HG03095 (cell line): Measurements from ENCODE around the gene SND1.

ENCODE experiments used
- ATAC-seq: cut with Tn5 transposase; IDR thresholded peaks from one replicate; pipeline ENCODE4 v1.9.1; 2021; ENCODE audit warnings: moderate library complexity; ENCODE audit not compliant: unreplicated experiment

SND1 gene

DNA sequence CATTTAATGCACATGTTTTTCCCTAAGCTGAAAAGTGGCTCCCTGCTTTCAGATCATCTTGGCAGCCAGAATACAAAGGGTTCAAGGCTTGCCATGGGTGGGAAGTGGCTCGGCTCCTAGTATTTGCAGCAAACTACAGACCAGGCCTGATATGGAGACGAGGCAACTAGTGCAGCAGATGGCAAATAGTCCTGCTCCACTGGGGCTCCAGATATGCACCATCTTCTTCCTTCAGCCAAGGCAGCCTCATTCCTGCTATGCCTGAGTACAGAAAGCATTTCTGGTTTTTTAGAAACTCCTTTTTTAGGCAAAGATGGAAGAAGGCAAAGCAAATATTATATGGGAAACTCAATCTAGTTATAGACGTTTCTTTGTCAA is 355.3 kb downstream of the SND1 start:
- no peak for ATAC-seq

DNA sequence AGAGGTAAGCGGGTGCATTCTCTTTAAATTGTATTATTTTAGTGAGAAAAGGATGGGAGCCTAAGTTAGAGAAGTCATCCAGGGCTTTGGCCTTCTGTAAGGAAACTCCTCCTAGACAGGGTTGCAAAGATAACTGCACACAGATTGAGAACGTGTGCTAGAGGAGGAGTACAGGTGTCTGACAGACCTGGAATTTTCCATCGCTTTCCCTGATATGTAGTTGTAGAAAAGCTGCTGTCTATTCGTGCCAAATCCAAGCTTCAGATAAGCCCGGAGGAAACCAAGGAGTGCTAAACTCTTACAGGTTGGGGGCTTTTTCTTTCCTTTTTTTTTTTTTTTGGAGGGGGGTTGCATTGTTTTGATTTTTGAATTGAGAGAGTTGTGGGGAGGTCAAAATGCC is 356.1 kb downstream of the SND1 start:
- no peak for ATAC-seq

DNA sequence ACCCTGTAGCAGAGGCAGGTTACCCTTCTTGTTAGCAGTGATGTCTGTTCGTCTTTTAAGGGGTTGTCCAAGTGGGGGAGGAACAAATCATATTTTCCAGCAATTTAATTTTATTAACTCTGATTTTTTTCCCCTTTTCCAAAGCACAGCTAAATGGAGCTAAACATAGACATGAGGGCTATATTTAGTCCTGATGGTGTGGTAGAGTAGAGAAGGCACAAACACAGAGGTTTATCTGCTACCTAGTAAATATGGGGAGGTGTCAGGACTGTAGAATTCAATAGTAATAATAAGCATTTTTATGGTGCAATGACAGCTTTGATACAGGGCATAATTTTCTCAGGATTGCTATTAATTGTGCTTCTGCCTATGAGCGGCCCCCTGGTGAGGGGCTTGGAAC is 356.8 kb downstream of the SND1 start:
- no peak for ATAC-seq

DNA sequence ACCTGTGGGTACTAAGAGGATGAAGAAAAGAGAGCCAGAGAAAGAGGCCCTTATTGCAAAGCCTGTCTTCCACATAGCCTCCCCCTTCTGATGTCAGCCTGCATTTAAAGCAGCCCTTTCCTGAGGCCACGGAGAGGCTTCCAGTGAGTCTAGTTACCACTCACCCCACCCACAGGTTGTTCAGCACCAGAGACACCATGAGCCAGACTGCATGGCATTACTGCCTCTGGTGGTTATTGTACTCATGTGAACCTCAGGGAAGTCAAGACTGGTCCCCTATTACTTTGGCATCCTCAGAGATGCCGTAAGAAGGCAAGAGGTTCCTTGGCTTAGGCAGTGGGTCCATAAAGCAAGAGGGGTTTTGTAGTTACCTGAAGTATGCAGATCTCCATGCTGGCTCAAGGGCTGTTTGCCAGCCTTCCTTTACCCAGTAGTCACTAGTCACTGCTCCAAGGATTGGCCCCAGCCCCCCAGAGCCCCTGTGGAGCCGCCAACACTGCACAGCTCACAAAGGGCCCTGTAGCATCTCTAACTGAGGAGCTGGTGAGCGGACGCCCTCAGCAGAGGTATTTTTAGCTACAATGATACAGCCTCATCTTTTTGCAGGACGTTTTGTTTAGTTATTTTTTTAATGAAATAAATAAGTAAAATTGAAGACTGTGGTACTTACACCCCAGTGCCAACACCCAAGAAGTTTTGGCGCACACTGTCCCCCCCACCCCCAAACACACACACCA is 358.6 kb downstream of the SND1 start:
- ATAC-seq: no peak

DNA sequence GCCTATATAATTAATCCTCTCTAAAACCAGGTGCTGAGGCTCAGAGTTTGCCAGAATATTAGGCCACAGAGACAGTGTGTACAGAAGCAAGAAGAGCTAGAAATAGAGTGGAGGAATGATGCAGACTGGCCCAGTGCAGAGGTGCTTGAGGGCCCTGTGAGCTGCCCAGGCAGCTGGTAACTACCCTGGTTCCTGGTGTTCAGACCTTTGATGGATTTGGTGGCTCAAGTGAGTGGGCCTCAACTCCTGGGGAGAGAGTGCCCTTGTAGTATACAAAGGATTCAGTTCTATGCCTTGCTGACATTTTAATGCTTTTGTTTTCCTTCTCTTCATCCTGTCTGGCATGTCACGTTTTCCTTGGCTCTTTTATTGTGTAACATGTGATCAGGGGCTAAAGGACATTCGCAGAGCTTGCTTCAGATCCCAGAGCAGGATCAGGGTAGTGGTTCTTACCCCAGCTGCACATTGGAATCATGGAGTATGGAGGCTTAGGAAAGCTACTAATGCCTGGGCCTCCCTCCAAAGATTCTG is 359.2 kb downstream of the SND1 start:
- ATAC-seq: no peak

DNA sequence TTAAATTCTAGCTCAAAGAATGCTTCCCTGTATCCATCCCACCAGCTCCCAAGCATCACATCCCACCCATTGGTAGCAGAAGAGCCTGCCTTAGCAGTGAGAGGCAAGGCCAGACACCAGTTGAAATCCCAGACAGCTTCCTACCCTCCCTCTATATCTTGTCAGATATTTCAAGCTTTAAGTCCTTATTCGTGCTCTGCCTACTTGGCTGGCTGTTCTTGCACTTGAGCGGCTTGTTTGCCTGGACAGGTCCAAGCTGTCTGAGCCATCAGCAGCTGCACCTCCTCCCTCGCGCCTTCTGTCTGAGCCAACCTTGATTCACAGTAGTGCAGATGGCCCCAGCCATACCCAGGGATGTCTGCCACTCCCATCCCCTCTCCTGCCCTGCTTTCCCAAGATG is 362.8 kb downstream of the SND1 start:
- no peak for ATAC-seq

DNA sequence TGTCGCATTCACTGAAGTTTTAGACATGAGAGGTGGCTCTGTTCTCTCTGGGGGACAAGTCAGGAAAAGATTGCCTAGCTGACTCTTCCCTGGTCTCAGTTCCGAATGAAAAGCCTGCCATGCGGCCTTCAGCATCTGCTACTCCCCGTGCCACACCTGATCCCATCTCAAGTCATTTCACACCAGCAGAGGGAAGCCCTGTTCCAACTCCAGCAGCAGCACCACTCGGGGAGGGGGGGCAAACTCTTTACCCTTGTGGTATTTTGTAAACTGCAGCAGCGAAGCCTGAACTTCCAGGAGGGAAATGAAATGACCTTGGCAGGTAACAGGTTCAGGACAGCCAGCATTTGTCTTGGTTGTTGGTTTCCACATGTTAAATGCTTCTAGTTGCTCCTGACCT is 365.5 kb downstream of the SND1 start:
- no peak for ATAC-seq

DNA sequence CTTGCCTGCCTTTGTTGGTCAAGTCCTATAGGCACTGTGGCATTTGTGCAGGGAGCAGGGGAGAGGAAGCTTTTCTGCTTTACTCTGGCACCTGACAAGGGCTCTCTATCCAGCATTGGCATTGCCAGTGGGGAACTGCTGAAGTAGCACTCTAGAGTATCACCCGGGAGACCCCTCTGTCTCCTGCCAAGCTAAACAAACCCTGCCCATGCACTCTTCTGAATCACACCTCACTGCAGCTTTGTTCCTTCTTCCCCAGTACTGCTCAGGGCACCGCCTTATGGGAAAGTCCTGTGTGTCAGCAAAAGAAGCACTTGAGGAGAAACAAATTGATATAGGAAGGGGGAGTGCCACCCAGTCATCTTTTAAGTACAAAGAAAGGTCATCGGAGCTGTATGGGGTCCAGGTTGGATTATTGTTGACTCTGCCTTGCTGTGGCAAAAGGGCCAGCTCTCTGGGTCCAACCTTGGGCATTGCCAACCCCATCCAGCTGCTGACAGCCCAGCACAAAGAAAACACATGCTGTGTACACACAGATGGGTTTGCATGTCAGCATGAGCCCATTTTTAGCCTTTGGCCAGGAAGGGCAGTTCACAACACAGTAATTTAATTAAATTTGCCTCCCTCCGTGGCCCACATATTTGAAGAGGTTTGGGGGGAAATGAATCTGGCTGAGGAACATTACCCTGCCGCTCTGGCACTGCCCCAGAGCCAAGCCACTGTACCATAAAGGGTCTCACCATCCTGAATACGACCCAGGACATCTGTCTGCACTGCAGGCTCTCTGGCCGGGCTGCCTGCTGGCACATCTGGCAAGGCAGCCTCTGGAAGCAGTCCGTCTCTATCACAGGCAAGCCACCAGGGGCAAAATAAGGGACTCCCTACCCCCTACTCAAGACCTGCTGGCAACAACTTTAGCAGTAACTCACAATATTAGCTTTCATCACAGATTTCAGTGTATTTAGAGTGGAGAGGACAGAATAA is 366.2 kb downstream of the SND1 start:
- ATAC-seq: no peak

DNA sequence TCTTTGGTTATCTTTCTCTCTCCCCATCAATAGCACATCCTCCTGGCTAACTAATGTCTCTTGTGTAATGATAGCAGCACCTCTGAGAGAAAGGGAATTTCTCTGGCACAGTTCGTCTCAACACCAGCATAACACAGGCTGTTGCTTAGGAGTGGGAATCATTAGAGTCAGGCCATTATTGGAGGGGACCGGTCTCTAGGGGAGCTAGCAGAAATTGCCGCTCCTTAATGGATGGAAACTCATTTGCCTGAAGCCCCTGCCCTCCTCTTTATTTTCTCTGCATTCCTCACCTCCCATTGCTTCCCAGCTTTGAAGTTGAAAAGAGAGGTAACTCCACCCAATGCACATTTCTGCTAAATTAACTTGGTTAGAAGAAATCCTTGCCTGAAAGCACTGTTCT is 367.3 kb downstream of the SND1 start:
- ATAC-seq: no peak

DNA sequence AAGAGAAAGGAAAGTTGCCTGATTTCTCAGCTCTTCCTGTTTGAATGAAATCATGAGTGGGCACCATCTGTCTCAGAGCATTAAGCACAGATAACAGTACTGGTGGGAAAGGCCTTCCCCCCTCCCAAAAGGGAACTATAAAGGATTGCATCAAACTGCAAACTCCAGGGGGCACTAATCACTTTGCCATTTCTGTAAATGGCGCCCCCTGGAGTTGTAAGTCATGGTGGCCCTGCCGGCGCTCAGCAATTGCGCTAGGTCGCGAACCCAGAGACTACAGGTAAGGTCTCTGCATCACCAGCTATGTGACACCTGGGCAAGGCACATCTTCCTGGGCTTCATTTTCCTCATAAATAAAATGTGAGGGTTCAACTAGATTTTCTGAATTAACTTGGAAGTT is 368.2 kb downstream of the SND1 start:
- no peak for ATAC-seq

DNA sequence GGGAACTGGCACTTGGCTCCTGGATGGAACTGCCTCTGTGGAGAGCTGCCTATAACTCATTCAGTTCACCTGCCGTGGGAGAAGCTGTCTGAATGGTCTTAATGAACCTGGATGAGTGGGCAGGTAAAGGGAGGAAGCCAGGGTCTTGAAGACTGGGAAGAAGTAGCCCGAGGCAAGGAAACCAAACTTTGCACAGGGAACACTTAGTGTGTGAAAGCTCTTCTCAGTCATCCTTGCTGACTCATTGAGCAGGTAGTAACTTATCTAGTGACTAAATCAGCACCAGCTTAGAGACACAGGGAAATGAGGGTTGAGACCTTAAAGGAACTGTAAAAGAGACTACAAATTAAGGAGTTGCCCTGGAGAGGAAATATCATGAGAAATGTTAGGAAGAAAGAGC is 369.4 kb downstream of the SND1 start:
- no peak for ATAC-seq

DNA sequence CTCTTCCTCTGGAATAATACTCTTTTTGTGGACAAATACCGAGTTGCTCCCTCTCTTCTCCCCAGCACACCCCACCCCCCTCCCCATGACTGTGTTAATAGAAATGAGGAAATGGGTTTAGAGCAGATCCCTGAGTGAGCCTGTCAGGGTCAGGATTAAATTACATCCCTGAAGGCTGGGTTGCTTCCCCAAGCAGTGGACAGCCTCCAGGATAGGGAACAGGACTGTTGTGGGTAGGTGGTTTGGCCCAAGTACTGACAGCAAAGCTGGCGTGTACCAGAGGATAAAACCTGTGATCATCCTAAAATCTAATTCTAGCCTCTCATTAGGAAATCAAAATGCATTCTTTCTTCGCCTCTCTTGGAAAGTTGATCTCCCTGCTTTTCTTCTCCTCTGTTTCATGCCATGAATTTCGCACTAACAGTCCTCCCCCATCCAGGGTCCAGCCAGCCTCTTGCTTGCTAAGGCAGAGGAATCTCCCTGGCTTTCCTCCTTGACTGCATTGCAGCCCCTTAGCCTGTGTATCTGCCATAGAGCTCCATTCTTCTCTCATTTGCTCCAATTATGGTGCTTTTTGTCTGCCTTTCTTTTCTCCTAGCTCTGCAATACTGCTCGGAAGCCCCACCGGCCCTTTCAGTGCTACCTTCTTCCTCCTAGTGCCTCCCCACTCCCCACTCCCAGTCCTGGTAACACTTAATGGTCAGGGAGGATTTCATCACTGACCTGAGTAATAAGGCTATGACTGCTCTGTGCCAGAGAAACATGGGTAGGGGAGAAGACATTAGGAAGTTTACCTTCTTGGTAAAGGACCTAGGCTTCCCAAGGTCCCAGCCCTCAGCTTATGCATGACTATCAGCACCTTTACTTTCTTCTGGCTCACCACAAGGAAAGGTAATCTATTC is 370.9 kb downstream of the SND1 start:
- ATAC-seq: no peak

DNA sequence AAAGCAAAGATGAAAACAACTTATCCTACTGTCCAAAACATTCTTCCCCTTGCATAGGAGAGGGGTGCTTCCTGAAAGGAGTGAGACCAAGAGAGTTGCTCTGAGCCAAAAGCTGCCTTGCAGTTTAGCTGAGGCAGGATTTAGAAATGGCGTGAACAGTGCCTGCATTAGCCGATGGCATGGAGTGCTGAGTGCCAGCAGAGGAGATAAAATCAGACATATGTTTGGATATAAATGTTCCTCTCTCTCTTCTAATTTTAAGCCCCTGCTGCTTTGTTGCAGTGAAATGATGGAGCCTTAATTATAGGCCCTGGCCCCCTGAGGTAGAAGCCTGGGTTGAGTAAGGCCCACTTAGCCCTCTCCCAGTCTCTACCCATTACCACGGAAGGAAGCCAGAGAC is 372.2 kb downstream of the SND1 start:
- ATAC-seq: no peak

DNA sequence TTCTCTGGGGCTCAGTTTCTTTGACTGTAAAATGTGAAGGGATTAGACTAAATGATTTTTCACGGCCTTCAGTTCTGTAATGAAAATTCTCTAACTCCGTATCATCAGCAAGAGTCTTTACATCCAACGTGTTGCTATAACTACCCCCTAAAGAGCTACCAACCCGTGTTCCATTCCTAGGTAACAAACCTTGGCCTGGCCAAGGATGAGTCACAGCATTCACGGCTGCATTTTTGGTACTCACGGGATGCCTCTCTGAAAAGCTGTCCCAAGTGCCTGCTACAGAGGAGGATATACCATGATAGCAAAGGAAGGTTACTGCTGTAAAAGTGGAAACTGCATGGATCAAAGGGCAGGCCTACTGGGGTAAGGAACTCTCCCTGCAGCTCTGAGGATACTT is 373.4 kb downstream of the SND1 start:
- no peak for ATAC-seq

DNA sequence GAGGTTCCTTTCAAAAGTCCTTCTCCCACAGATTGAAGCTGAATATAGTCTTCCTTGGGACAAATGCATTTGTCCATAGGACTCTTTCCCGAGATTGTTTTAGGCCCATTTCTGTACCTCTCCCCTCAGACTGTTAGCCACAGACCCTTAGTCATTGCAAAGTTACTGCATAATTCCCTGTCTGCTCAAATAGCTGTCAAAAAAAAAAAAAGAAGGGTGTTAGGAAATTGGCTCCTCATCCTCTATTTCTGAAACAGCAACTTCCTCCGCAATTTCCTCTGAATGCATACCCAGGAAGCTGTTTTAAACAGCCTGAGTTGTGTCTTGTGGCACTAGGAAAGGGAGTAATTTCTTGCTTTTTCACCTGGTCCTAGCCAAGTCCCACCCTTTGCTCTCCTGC is 373.8 kb downstream of the SND1 start:
- ATAC-seq: no peak

DNA sequence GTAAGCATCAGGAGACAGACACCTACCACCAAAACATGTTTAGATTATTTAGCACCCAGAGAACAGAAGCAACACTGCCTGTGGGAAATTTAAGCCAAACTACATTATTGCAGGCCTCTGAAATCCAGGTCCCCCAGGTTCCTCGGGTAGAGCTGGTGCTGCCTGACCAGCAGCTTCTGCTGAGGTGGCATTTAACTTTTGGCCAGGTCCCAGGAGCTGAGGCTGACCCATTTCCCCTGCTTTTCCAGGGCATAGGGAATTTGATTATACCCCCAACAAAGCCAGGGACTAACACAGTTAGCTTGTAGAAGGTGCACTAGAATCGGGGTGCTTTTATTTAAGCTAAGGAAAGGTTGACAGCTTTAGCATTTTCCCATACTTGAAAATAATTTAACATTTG is 374.6 kb downstream of the SND1 start:
- no peak for ATAC-seq

DNA sequence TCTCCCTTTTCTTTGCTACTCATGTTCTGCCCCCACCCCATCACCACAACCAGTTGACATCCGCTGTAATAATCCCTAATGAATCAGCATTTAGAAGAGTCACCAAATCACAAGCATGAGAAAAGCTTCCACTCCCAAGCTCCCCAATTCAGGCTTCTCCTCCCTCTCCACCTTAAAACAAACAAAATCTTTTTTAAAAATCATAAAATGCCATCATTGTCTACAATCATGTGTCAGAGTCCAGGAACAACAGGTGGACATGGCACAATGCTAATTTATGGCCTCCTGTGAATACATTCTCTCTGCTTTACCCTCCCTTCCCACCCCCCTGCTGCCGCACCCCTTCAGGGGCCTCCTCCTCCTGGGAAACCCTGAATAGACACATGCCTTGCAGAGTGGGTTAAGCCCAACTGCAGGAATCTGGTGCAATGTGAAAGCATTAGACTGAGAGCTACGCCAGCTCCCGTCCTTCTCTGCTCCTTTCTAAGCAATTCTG is 375.5 kb downstream of the SND1 start:
- ATAC-seq: no peak

DNA sequence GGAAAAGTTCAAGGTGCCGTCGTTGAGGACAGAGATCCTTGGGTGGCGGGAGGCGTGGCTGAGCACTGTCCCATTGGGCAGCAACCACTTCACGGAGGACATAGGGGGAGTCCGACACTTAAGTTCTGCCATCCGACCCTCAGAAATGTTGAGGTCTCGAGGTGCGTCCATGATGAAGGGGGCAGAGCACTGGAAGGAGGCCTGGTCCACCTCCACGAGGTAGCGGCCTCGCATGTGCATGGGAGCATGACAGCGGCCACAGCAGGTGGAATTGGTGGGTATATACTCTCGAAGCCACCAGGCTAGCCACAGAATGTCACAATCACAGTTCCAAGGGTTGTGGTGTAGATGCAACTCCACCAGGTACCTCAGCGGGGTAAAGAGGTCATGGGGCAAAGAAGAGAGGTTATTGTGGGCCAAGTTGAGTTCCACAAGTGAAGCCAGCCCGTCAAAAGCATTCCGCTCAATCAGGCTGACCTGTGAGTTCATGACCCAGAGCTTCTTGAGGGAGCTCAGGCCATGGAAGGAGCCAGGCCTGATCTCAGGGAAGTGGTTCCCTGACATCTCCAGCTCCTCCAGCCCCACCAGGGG is 377.5 kb downstream of the SND1 start:
- ATAC-seq: no peak

DNA sequence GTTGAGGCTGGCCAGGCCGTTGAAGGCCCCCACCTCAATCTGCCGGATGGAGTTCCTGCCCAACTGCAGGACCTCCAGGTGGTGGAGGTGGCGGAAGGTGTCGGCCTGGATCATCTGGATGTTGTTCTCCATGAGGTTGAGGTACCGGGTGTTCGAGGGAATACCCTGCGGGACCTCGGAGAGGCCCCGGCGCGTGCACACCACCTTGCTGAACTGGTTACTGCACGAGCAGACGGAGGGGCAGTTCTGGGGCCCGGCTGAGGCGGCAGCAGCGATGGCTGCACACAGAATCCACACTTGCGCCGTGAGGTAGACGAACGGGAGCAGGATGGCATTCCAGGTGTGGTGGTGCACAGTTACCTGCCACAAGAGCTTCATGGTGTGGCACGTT is 378.3 kb downstream of the SND1 start:
- no peak for ATAC-seq
